K562 (cell line): ENCODE results near the gene NXF1. TPM values are rescaled to one million over a fixed set of nuclear protein-coding genes. Genes with fewer than 3 reads are reported as not detected.
A peak's percentile ranks its signal among the peaks of the same experiment; 100 is the strongest.

Experiments used
- ARID3A ChIP-seq: IDR thresholded peaks from 2 replicates; pipeline ENCODE4 v1.6.1; 2012; ENCODE audit warnings: low read depth, low read length, improper control_type of control experiment, borderline replicate concordance
- CHAMP1 ChIP-seq: fragments of 450-650 bp; IDR thresholded peaks from 2 replicates; pipeline ENCODE4 v1.6.1; 2016; ENCODE audit warnings: mild to moderate bottlenecking
- ESRRA ChIP-seq: fragments of 450-650 bp; IDR thresholded peaks from 2 replicates; pipeline ENCODE4 v1.6.1; 2014; ENCODE audit warnings: low read depth, mild to moderate bottlenecking, moderate library complexity, borderline replicate concordance
- ETV1 ChIP-seq: fragments of 450-650 bp; conservative IDR thresholded peaks from 2 replicates; pipeline ENCODE4 v1.6.1; 2016; ENCODE audit warnings: missing genetic modification characterization, control low read depth, low read depth, missing compliant biosample characterization
- FOS ChIP-seq: IDR thresholded peaks from 3 replicates; pipeline ENCODE4 v1.6.1; 2011; ENCODE audit not compliant: insufficient read length; ENCODE audit errors: extremely low read depth
- GTF3C2 ChIP-seq: IDR thresholded peaks from 3 replicates; pipeline ENCODE4 v1.6.1; 2011; ENCODE audit warnings: borderline replicate concordance, mild to moderate bottlenecking, moderate library complexity; ENCODE audit not compliant: insufficient read length; ENCODE audit errors: extremely low read depth
- IRF2 ChIP-seq: sonication (generic); formaldehyde crosslinking; IDR thresholded peaks from 2 replicates; pipeline ENCODE4 v1.8.1; 2022; ENCODE audit warnings: mild to moderate bottlenecking, missing genetic modification reagents
- MCM2 ChIP-seq: fragments of 450-650 bp; IDR thresholded peaks from 2 replicates; pipeline ENCODE4 v1.6.1; 2017; ENCODE audit warnings: low read depth, mild to moderate bottlenecking
- PHF21A ChIP-seq: fragments of 450-650 bp; IDR thresholded peaks from 2 replicates; pipeline ENCODE4 v1.6.1; 2017; ENCODE audit warnings: low read depth, borderline replicate concordance
- RBM17 ChIP-seq: fragments of 200-400 bp; formaldehyde crosslinking; IDR thresholded peaks from 2 replicates; pipeline ENCODE4 v1.6.1; 2017; ENCODE audit warnings: low read depth, mild to moderate bottlenecking, low read length, borderline replicate concordance
- SLC30A9 ChIP-seq: fragments of 250-450 bp; sonication (Bioruptor Pico); IDR thresholded peaks from 2 replicates; pipeline ENCODE4 v1.8.0; 2022; ENCODE audit warnings: mild to moderate bottlenecking, moderate library complexity
- SRSF9 ChIP-seq: fragments of 200-400 bp; formaldehyde crosslinking; IDR thresholded peaks from 2 replicates; pipeline ENCODE4 v1.6.1; 2017; ENCODE audit warnings: low read depth, low read length, borderline replicate concordance
- TSC22D4 ChIP-seq: fragments of 450-650 bp; IDR thresholded peaks from 2 replicates; pipeline ENCODE4 v1.6.1; 2016; ENCODE audit warnings: missing genetic modification characterization, missing biosample characterization, control low read depth
- ZFP1 ChIP-seq: fragments of 450-650 bp; formaldehyde crosslinking; IDR thresholded peaks from 2 replicates; pipeline ENCODE4 v1.4.0; 2020; ENCODE audit warnings: mild to moderate bottlenecking, mixed read lengths
- ZNF280A ChIP-seq: fragments of 450-650 bp; IDR thresholded peaks from 2 replicates; pipeline ENCODE4 v1.6.1; 2018; ENCODE audit warnings: mild to moderate bottlenecking, low read depth; ENCODE audit not compliant: partially characterized antibody
- ZNF395 ChIP-seq: fragments of 200-800 bp; sonication (Bioruptor generic); IDR thresholded peaks from 2 replicates; pipeline ENCODE4 v1.6.1; 2017; ENCODE audit warnings: missing genetic modification characterization, missing compliant biosample characterization
- polyA plus RNA-seq, 8 experiments: library from polyadenylated mRNA; depleted of rRNA in 4 of 8; stranded (reverse) in 5 of 8; unstranded in 3 of 8; fragments of >200 nt; fragmentation: Nextera tagmentation in 2 of 8; fragmentation: Illumina TruSeq in 1 of 8; extraction: Ambion mirVana in 2 of 8; extraction: Trizol in 1 of 8; gene quantifications; 2 replicates each; pipeline versions ENCODE4 v1.2.1 to v1.2.3, GENCODE V29; 2011 to 2014; ENCODE audit warnings: inconsistent platforms in 1 of 8, missing spikeins in 1 of 8
- total RNA-seq, 7 experiments: library from RNA; depleted of rRNA in 6 of 7; stranded (reverse); fragments of >200 nt in 6 of 7; fragmentation: Illumina TruSeq in 2 of 7; extraction: Trizol in 2 of 7; gene quantifications; 2 replicates each; pipeline versions ENCODE4 v1.2.1 to v1.2.3, GENCODE V29; 2011 to 2021; ENCODE audit warnings: low replicate concordance in 1 of 7

Gene NXF1
- total and polyA plus RNA-seq, 9 of the 15 experiments (the other 6 are each of a cell fraction or from before 2014, with no cell fraction given): 18.1 to 98.3 (median 35.8) TPM

- no peak for TF ChIP-seq ZNF395 (CRISPR knock-in tag)
- TF ChIP-seq IRF2 (CRISPR knock-in tag): no peak
- no peak for TF ChIP-seq SRSF9
- TF ChIP-seq TSC22D4: no peak
- no peak for TF ChIP-seq ZFP1 (CRISPR knock-in tag)
- TF ChIP-seq ZNF280A: no peak
- TF ChIP-seq GTF3C2: no peak
- TF ChIP-seq ETV1 (tag): 0 out of 2 replicates have a peak, but pooled peaks have one; percentile 6
- peak; percentile 43; the same call in 1 of the 2 replicates for TF ChIP-seq ARID3A
- peak; percentile 99 for TF ChIP-seq FOS
- no peak for TF ChIP-seq SLC30A9 (CRISPR knock-in tag)
- no peak for TF ChIP-seq ESRRA
- no peak for TF ChIP-seq MCM2
- TF ChIP-seq RBM17: no peak
- no peak for TF ChIP-seq CHAMP1
- TF ChIP-seq PHF21A: no peak
These were observed 51.3 kb downstream of the NXF1 start, which contains the start of gene ZBTB3 (continued) for GRCh38 chr11:62753736-62754603.
